GM21723 (cell line): ENCODE data around the gene ALDH3B1.

Source experiments
- ATAC-seq: cut with Tn5 transposase; IDR thresholded peaks from one replicate; pipeline ENCODE4 v1.9.1; 2021; ENCODE audit warnings: mild to moderate bottlenecking, moderate library complexity; ENCODE audit not compliant: unreplicated experiment

Gene ALDH3B1

DNA sequence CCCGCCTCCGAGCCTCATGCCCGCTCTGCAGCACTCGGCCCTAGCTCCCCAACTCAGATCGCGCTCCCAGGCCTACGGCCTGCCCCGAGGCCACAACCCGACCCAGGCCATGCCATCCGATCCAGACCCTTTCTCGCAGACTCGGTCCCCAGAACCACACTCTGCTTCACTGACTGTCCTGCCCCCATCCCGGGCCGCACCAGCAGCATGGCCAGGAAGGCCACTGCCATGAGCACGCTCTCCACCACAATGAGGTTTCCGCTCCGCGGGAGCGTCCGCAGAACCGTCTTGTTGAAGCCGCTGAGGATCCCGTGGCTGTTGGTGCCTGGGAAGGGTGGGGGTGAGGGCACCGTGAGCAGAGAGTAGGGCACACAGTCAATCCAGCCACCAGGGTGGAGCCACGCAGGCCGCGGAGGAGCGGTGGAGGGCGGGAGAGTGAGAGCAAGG is 12.6 kb upstream of the ALDH3B1 start:
- ATAC-seq, result no peak

DNA sequence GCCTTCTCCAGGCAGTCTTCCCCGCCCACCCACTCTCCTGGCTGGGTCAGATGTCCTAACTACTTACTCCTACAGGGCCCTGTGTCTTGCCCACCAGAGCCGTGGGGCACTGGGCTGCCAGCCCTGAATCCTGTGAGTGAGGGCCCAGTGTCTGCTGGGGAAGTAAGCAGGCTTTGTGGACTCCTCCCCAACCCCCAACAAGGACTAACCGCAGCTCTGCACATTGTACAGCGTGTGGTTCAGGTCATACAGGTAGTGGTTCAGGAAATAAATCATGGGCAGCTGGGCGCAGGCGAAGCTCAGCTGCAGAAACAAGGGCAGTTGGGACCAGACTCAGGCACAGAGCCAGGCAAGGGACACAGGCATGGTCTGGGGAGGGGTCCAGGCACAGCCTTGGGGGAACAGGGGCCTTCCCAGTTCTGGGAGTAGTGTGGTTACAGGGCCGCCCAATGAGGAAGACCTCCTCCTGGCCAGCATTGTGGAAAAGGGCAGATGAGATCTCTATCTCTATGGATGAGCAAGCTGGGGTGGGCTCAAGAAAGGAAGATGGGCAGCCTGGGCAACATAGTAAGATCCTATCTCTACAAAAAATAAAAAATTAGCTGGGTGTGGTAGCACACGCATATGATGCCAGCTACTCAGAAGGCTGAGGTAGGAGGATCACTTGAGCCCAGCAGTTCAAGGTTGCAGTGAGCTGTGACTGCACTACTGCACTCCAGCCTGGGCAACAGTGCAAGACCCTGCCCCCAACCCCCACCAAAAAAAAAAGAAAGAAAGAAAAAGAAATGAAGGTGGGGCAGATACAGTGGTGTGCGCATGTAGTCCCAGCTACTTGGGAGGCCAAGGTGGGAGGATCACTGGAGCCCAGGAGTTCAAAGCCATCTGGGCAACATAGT is 11.7 kb upstream of the ALDH3B1 start:
- ATAC-seq, result no peak

DNA sequence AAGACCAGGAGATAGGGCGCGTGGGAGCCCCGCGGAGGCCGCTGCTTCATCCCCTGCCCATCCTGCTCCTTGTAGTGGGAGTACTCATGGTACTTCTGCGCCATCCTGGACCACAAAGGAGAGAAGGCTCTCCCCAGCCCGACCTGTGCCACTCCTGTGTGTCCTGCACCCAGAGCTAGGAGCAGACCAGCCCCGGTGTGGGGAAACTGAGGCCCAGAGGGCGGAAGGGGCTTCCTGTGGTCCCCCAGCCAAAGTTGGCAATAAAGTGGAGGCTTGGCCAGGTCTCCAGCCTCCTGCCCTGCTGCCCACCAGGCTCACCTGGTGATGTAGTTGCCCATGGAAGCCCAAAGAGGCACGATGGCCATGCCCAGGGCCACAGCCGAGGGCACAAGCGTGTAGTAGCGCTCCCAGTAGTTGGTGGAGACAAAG is 10.9 kb upstream of the ALDH3B1 start:
- no peak for ATAC-seq

DNA sequence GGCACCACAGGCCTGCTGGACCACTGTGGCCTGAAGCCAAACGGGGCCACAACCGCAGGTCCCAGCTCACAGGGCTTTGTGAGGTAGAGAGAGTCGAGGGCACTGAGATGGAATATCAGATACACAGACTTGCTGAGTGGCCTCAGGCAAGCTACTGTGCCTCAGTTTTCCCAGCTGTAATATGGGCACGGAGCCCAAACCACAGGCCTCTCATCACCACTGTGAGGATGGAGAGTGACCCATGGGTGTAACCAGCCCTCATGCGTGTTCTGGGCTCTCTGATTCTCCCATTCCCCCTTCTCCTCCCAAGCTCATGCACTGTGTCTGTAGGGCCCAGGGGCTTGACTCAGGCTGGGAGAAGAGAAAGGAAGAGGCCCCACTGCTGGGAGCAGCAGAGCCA is 10.4 kb upstream of the ALDH3B1 start:
- ATAC-seq, result no peak

DNA sequence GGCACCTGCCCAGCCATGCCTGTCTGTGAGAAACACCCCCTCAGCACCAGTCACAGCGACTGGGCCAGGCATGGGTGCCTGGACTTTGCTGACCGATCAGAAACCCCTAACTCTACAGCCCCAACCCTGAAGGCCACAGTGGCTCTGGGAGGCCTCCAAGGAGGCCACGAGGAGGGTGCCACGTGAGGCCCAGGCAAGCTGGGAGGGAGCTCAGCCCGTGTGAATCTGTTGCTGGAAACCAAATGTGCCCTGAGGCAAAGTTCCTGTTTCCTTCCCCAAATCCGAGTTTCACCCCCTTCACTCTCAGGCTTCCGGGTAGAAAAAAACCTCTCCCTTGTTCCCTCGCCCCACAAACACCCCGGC is 7.6 kb upstream of the ALDH3B1 start:
- peak; percentile 19 for ATAC-seq

DNA sequence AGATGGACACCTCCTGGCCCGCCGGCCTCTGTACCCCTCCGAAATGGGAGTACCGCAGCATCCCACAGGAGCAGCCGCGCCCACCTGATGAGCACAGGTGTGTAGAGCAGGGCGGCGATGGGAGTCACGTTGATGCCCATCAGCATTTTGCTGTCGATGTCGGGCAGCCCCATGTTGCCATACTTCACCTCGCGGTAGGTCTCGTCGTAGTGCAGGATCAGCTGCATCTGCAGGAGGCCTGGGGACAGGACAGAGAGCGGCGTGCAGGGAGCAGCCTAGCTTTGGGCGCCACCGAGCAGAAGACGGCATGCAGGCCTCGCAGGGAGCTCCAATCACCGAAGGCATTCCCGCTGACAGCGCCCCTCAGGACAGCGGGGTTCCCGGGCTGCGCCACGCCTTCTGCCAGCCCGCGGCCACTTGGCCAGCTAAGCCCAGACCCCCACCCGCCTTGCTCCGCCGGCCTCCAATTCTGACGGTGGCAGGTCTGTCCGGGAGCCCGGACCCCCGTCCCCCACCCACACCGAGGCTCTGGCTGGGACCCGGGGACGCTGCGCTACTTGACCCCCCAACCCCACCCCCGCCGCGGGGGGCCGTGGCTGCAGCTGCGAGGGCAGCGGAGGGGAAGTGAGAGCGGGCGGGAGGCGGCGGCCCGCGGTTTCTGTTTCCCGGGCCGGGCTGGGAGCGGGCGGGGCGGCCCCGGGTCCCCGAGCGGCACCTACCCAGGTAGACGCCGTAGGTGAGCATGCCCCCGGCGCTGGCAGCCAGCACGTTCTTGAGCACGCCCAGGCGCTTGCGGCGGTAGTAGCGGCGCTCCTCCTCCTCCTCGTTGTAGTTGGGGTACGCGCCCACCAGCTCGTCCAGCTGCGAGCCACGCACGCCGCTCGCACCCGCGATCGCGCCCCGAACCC is 6.9 kb upstream of the ALDH3B1 start:
- peak; percentile 41 for ATAC-seq

DNA sequence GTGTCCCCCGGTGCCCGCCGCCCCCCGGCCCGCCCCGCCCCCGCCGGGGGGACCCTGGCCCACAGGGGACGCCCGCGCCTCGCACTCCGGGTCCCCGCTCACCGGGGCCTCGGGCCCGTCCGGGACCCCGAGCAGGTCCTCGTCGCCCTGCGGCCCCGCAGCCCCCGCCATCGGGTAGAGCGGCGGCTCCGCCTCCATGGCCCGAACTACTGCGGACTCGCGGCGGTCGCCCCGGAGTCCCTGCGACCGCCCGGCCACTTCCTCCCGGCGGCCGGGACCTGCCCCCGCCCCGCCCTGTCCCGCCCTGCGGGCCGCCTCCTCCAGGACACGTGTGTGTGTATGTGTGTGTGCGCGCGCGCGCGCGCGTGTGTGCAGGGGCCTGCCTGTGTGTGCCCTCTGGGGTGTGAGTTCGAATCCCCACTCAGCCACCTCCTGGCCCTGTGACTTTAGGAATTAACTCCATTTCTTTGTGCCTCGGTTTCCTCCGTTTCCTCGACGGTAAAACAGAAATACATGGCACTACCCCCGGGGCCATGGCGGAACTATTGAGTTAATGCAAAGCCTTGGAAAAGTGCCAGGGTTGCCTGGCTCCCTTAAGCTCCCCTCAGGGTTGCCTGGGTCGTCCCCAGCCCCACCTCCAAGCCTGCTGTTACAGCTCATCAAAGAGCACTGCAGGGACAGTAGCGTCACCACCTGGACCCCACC is 6.1 kb upstream of the ALDH3B1 start, which contains the start of gene UNC93B1:
Gene UNC93B1, minus strand, starts transcription at position 252 of the 705 bp plus-strand sequence. Its CDS starts 54 bp downstream, at position 198.
- ATAC-seq, result peak; percentile 56

DNA sequence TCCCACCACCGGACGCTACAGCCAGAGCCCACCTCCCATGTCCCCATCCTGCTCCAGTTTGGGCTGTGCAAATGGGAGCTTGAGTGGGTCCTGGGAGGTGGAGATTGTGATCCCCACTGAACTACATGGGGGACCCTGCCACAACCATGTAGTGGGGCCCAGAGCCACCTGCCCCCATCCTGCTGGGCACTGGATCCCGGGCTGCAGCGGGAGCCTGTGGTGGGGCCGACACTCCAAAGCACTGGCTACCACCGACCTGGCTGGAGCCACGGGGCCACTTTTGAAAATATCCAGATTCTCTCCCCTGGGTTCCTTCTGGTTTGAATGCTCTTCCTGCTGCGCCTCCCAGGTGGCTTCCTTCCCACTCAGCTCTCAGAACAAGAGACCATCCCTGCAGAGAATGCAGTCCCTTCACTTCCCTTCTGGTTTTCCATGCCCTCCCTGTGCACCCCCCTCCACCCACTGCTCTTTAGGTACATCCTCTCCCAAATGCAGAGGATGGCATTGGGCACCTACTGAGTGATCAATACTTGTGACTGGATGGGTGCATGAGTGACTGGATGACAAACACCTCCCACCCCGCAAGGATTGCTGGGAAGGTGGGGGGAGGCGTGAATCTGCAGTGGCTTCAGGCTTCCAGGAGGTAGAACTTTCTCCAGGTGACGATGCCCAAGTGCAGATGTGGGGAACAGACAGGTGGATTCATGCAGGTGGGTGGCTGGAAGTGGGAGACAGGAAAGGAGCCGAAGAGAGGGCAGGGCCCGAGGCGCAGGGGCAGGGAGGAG is 5.4 kb upstream of the ALDH3B1 start:
- no peak for ATAC-seq

DNA sequence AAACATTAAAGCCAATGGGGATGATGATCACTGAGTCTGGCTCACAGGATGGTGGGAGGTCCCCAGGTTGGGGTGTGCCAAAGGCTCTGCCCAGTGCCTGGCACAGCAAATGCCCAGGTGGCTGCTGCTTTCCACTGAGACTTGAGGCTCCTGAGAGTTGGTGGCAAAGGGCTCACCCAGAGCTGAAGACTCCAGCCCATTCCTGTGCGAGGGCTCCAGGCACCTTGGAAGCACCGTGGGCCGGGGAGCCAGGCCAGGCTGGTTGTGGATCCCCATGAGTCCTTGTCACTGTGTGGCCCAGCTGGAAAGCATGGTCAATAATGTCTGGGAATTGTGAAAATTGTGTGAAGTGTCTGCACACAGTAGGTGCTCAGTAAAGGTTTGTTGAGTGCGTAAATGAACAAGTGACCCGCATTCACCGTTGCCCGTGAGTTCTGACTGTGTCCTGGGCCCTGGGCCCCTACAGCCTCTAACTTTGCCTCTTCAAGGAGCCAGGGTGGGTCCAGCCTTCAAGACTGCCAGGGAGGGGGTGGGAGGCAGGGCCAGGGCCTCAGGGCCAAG is 3.4 kb upstream of the ALDH3B1 start:
- ATAC-seq, result no peak

DNA sequence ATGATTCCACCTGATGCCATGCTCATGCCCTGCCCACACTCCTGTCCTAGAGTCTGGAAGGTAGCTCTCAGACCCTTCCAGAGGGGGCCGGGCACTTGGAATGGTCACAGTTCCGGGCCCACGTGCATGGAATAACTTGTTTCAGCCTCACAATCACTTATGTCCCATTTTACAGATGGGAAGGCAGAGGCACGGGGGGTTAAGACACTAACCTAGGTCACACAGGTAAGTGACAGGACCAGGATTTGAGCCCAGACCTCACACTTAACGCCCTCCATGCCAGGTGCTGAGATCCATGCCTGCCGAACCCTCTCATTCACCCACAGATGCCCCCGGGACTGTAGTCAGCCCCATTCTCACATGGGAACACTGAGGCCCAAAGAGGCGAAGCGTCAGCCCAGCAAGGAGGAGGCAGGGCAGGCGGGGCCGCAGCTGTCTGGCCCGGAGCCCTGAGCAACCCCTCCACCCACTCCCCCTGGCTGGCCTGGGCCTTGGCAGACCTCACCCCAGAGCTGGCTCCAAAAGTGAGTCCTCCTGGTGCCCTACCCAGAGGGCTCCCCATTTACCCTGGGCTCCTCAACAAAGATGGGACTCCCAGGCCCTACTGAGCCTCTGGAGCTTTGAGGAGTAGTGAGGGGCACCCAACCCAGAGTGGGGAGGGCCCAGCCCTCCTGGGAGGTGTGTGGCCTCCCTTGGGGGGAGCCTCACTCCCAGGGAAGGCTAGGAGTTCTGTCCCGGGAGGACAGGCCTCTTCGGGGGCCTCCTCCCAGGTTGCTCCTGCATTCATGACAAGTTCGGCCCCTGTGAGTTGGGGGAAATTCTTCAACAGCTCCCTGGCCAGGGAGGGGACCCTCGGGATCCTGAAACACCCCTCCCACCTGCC is 2.4 kb upstream of the ALDH3B1 start:
- ATAC-seq, result no peak

DNA sequence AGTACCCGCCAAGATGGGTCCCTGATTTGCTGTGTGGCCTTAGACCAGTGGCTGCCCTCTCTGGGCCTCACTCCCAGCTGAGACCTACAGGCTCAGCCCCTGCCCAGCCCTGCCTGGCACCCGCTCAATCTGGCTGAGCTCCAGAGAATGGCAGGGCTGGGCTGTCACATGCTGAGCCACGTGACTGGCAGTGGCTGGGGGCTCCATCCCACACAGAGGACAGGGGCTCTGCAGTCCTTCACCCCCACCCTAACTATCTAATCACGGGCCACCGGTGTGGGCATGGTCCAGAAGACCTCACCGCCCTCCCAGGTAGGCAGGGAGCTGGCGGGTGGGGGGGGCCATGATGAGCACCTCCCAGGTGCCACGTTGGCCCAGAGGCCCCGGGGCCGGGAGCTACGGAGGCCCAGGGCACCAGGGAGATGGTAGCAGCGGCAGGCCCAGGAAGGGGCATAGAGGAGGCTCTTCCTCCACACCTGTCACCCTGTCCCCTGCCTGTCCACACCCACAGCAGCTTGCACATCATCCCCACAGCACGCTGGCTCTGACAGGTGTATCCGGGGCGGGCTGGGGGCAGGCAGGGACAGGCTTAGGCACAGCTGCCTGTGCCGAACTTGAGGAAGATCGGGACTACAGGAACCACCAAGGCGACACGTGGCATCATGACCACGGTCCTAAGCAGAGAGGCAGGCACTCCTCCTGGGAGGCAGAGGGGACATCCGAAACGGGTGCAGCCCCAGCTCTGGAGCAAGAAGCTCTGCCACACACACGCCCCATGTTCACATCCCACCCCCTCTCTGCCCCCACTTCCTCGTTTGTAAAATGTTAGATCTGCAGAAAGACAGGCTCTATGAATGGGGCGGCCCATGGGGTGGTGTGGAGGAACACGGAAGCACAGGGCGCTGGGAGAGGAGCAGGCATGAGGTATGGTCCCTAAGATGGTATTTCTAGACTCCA is 1.5 kb upstream of the ALDH3B1 start:
- no peak for ATAC-seq

DNA sequence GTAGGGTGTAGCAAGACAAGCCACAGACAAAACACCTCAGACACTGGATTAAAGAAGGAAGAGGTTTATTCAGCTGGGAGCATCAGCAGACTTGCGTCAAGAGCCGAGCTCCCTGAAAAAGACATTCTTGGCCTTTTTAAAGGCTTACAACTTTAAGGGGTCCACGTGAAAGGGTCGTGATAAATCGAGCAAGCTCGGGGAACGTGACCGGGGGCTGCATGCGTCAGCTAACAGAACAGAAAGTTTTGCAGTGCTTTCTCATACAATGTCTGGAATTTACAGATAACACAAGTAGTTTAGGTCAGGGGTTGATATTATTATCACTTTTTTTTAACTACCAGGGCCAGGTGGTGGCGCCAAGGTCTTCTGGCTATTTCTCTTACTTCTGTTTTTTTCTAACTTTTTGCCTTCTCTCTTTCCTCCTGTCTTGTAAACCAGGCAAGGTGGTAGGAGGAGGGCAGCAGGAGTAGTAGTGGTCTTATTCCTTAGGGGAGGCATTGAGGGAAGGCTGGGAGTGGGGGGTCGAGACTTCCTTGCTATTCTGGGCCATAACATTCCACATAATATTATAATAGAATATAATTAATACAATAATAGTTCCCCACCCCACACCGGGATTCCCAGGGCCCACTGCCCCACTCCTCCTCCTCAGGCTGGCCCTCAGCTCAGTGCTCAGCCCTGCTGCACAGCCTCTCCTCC is 587 bp upstream of the ALDH3B1 start:
- ATAC-seq, result no peak

DNA sequence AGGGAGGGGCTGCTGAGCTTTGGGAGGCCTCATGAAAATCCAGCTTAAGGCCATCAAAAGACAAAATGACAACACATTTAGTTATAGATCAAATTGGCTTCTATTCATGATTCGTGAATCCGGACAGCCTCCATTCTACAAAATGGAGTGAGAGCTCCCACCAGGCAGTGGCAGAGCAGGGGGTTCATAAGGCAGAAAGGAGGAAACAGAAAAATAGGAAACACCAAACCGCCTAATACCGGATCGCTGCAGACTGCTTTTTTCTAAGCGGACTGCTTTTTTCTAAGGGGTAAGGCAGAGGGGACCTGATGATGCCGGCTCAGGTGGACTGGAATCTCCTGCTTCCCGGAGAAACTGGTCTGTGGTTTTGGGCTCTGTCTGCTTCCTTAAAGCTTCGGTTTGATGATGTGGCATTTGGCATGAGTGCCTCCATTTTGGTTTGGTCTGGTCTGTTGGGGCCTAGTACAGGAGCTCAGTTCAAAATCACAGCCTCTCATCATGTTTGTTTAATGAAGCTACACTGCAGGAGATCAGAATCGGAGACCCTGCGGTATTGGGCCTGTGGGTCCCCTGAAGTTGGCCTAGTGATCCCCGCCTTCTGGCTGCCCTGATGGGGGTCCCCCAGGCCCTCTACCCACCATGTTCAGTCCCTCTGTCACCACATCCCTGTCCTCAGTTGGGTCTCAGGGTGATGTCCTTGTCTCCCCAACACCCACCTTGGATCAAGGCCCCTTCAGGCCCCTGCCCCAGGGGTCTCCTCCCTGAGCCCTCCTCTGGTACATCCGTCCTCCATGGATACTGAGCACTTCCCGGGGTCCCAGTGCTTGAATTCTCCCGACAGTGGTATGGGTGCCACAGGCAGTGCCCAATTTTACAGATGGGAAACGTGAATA is 1.2 kb downstream of the ALDH3B1 start:
- ATAC-seq, result no peak

DNA sequence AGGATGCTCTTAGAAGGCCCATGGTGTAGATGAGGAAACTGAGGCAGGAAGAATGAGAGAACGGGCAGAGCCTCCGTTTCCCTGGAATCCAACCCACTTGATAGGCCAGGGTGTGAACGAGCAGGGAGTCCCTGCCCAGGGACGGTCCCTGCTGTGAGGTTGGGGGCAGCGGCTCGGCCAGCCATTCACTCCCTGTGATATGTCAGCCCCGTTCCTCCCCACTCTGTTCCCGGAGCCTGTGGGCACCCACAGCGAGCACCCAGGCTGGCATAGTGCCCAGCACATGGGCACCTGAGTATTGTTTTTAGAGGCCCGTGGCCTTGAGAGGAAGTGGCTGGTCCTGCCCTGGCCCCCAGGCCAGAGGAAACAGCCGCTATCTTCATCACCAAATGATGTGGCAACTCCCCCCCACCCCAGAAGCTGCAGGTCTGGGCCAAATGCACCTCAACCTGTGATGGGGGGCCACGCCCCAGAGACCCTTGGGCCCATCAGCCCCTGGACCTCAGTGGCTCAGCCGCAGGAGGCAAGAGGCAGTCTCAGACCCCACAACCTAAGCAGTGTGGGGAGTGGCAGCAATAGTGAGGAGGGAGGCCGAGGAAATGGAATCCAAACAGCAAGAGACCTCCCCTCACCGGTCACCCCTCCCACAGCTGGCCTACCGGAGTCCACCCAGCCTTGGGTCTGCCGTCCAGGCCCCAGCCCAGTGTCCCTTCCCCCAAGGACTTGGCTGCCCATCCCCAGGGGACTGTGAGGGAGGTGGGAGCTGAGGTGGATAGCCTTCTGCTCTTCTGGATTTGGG is 2.1 kb downstream of the ALDH3B1 start:
- ATAC-seq, result no peak

DNA sequence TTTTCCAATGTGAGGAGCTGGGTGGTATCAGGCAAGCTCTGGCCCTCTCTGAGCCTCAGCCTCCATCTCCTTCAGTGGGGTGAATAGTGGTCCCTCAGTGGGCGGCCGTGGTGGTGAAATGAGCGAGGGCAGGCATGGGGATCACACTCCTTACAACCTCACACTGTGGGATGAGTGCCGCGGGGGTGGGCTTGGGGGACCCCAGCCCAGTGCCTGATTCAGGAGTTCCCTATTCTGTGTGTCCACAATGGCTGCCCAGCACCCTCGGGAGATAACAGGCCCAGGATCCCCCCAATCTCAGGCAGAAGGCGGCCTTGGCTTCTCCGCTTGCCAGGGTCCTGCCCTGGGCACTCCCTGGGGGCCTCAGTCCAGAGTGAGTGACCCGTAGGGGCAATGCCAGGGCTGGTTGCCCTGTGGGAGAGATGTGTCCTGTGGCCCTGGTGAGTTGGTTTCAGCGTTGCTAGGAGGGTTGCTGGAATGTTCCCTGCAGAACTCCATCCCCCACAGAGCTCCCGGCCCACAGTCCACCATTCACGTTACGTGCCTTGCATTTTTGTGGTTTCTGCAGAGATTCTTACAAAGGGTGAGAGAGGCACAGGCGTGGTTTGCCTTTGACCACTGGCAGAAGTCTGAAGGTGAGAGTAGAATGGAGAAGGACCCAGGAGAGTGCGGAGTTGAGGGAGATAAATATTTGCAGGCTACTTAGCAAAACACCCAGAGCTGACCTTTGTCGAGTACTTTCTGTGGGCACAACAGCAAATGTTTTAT is 2.9 kb downstream of the ALDH3B1 start:
- no peak for ATAC-seq
